CD8-positive, alpha-beta memory T cell (primary cell): Measurements from ENCODE around the gene FAM111B. TPM values are rescaled to one million over a fixed set of nuclear protein-coding genes. Genes with fewer than 3 reads are reported as not detected.

Experiments
- CTCF ChIA-PET: fragments of 350-600 bp; sonication (Branson Sonifier 250); formaldehyde crosslinking; loops from one replicate; lab custom pipeline; 2021; ENCODE audit warnings: antibody characterized with exemption; lab: Charles Lee
- POLR2A ChIA-PET: fragments of 350-600 bp; sonication (Branson Sonifier 250); formaldehyde crosslinking; loops from one replicate; lab custom pipeline; 2021; ENCODE audit warnings: antibody characterized with exemption; lab: Charles Lee
- DNase-seq, 5 donors: peaks; one replicate each; pipeline versions ENCODE4 v3.0.0 to v3.0.0-alpha.2; 2020 to 2022; ENCODE audit warnings: mixed read lengths in 1 of 5
- H3K27ac ChIP-seq: one replicate; pipeline ENCODE4 v1.7.0; 2013; ENCODE audit warnings: low read depth, mild to moderate bottlenecking, low read length, moderate library complexity
- H3K27me3 ChIP-seq: 2 replicates; pipeline ENCODE4 v1.7.0; 2013; ENCODE audit warnings: low read length, mild to moderate bottlenecking; ENCODE audit not compliant: insufficient read depth, poor library complexity, severe bottlenecking
- H3K36me3 ChIP-seq: 2 replicates; pipeline ENCODE4 v1.7.0; 2013; ENCODE audit warnings: mild to moderate bottlenecking, low read length, moderate library complexity; ENCODE audit not compliant: insufficient read depth
- H3K4me1 ChIP-seq: 2 replicates; pipeline ENCODE4 v1.7.0; 2013; ENCODE audit warnings: mild to moderate bottlenecking, low read length, moderate library complexity; ENCODE audit not compliant: insufficient read depth
- H3K4me3 ChIP-seq: 2 replicates; pipeline ENCODE4 v1.7.0; 2013; ENCODE audit warnings: mild to moderate bottlenecking, low read length
- H3K9me3 ChIP-seq: 2 replicates; pipeline ENCODE4 v1.7.0; 2013; ENCODE audit warnings: mild to moderate bottlenecking, low read length
- H3K27ac Mint-ChIP-seq, 8 donors: one replicate each; pipeline ENCODE4 v1.8.0; 2020 to 2021; ENCODE audit warnings: mixed read lengths in 8 of 8, mild to moderate bottlenecking in 6 of 8, inconsistent platforms in 3 of 8, moderate library complexity in 3 of 8
- H3K27me3 Mint-ChIP-seq, 2 donors: one replicate each; pipeline ENCODE4 v1.8.0; 2020 to 2021; ENCODE audit warnings: mixed read lengths in 2 of 2, mild to moderate bottlenecking in 1 of 2, moderate library complexity in 1 of 2
- H3K36me3 Mint-ChIP-seq, 3 donors: one replicate each; pipeline ENCODE4 v1.8.0; 2020 to 2021; ENCODE audit warnings: mixed read lengths in 3 of 3, inconsistent platforms in 1 of 3, mild to moderate bottlenecking in 1 of 3
- H3K4me1 Mint-ChIP-seq, 3 donors: one replicate each; pipeline ENCODE4 v1.8.0; 2020 to 2021; ENCODE audit warnings: mixed read lengths in 3 of 3, inconsistent platforms in 1 of 3, mild to moderate bottlenecking in 1 of 3
- H3K4me3 Mint-ChIP-seq, 7 donors: one replicate each; pipeline ENCODE4 v1.8.0; 2020 to 2021; ENCODE audit warnings: mixed read lengths in 7 of 7, mild to moderate bottlenecking in 6 of 7, moderate library complexity in 4 of 7, inconsistent platforms in 2 of 7
- H3K9me3 Mint-ChIP-seq, 5 donors: one replicate each; pipeline ENCODE4 v1.8.0; 2020 to 2022; ENCODE audit warnings: mixed read lengths in 5 of 5, mild to moderate bottlenecking in 3 of 5, moderate library complexity in 2 of 5, inconsistent platforms in 1 of 5
- polyA plus RNA-seq: library from polyadenylated mRNA; unstranded; fragments of 300-500 nt; fragmentation: Illumina TruSeq; gene quantifications from one replicate; pipeline ENCODE4 v1.2.3, GENCODE V29; 2021
- total RNA-seq, 2 experiments: library from RNA; stranded (reverse); gene quantifications; one replicate each; pipeline ENCODE4 v1.2.3, GENCODE V29; 2021

FAM111B gene
- total and polyA plus RNA-seq, 3 experiments from 2014 or later = 0.12 to 46.5 (median 40.9) TPM

- H3K36me3 ChIP-seq = no peaks in the 10 kb centered on the region
- Mint-ChIP-seq H3K4me1 (peaks cover 14 to 54% (median 41%) of the 10 kb centered on the region in 3 donors), H3K4me3 (peak overlapping the region in 2 of 7 donors; percentile 16 to 49), H3K36me3 (peaks cover 7 to 57% (median 17%) of the 10 kb centered on the region in 3 donors), H3K27me3 (no peaks in the 10 kb centered on the region), H3K9me3 (no peaks in the 10 kb centered on the region), H3K27ac (peak overlapping the region in 6 of 8 donors; percentile 5 to 89 (median 50))
- H3K9me3 ChIP-seq = no peaks in the 10 kb centered on the region
- H3K27ac ChIP-seq = no peak overlapping the region
- DNase-seq = no peak
- CTCF ChIA-PET = interaction anchor here (2.3 to 2.5 kb wide), 2 partner anchors 16 to 20 kb away, joined by 10 to 11 read pairs; partner anchors contain the start of gene DTX4
- H3K27me3 ChIP-seq = no peaks in the 10 kb centered on the region
- POLR2A ChIA-PET = no interaction called here
- peaks cover 4% of the 10 kb centered on the region for H3K4me1 ChIP-seq
- no peak overlapping the region for H3K4me3 ChIP-seq
These were observed 44.7 kb downstream of the FAM111B start for GRCh38 chr11:59151761-59152160.

DNA sequence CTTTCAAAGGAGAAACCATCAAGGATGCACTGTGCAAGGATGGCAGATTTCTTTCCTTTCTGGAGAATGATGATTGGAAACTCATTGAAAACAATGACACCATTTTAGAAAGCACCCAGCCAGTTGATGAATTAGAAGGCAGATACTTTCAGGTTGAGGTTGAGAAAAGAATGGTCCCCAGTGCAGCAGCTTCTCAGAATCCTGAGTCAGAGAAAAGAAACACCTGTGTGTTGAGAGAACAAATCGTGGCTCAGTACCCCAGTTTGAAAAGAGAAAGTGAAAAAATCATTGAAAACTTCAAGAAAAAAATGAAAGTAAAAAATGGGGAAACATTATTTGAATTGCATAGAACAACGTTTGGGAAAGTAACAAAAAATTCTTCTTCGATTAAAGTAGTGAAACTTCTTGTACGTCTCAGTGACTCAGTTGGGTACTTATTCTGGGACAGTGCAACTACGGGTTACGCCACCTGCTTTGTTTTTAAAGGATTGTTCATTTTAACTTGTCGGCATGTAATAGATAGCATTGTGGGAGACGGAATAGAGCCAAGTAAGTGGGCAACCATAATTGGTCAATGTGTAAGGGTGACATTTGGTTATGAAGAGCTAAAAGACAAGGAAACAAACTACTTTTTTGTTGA is 45.4 kb downstream of the FAM111B start:
- no peak for DNase-seq
- peak overlapping the region; percentile 5 to 89 (median 48) for H3K27ac Mint-ChIP-seq
- ChIA-PET CTCF (interaction anchor here (0.9 to 2.3 kb wide), 2 partner anchors 17 to 19 kb away, joined by 3 to 10 read pairs; partner anchors contain the start of gene DTX4), POLR2A (no interaction called here)
- H3K9me3 Mint-ChIP-seq = no peaks in the 10 kb centered on the region
- peaks cover 14 to 47% (median 39%) of the 10 kb centered on the region in 3 donors for H3K4me1 Mint-ChIP-seq
- H3K27me3 ChIP-seq = no peaks in the 10 kb centered on the region
- H3K36me3 ChIP-seq = no peaks in the 10 kb centered on the region
- H3K36me3 Mint-ChIP-seq = peaks cover 7 to 50% (median 17%) of the 10 kb centered on the region in 3 donors
- H3K4me1 ChIP-seq = peaks cover 4% of the 10 kb centered on the region
- no peaks in the 10 kb centered on the region for H3K27me3 Mint-ChIP-seq
- no peak overlapping the region for H3K27ac ChIP-seq
- H3K4me3 ChIP-seq = no peak overlapping the region
- H3K4me3 Mint-ChIP-seq = peak overlapping the region in 6 of 7 donors; percentile 29 to 65 (median 44)
- no peaks in the 10 kb centered on the region for H3K9me3 ChIP-seq

GRCh38 chr11:59154610-59155009 is 47.6 kb downstream of the FAM111B start:
- H3K4me1 Mint-ChIP-seq = peaks cover 13 to 32% (median 27%) of the 10 kb centered on the region in 3 donors
- no peaks in the 10 kb centered on the region for H3K9me3 Mint-ChIP-seq
- H3K36me3 Mint-ChIP-seq = peaks cover 0 to 31% (median 10%) of the 10 kb centered on the region in 3 donors
- no peak overlapping the region for H3K4me3 ChIP-seq
- no peak for DNase-seq
- no peaks in the 10 kb centered on the region for H3K9me3 ChIP-seq
- CTCF ChIA-PET = interaction anchor here (1.6 to 2.8 kb wide), 2 partner anchors 17 to 19 kb away, joined by 5 to 12 read pairs; partner anchors contain the start of gene DTX4
- H3K27me3 Mint-ChIP-seq = no peaks in the 10 kb centered on the region
- no peak overlapping the region for H3K4me3 Mint-ChIP-seq
- POLR2A ChIA-PET = no interaction called here
- no peaks in the 10 kb centered on the region for H3K27me3 ChIP-seq
- H3K36me3 ChIP-seq = no peaks in the 10 kb centered on the region
- H3K27ac ChIP-seq = no peak overlapping the region
- H3K4me1 ChIP-seq = peaks cover 4% of the 10 kb centered on the region
- H3K27ac Mint-ChIP-seq = no peak overlapping the region

DNA sequence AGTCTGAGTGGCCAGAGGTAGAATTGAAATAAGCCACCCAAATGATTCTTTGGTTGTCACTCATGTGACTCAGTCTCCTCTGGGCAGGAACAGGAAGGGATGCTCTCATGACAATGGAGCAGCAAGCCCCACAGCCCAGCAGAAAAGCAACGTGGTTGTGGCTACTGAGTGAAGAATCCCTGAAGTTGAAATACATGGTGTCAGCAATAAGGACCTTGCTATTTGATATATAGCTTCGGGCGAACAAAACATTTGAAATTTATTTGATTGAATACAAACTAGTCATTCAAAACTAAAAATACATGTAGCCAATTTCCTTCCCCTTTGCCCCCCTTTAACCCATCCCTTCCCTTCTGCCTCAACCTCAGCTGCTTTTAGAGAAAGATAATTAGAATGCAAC is 50.4 kb downstream of the FAM111B start:
- ChIA-PET POLR2A (no interaction called here), CTCF (interaction anchor here (1.0 to 2.7 kb wide), 12 partner anchors 9 to 504 kb away, joined by 3 to 33 read pairs (median 10); partner anchors contain the start of genes DTX4, FAM111A and FAM111B)
- H3K27me3 Mint-ChIP-seq = peaks cover 4 to 12% of the 10 kb centered on the region in 2 donors
- Histone ChIP-seq H3K27me3 (peaks cover 3% of the 10 kb centered on the region), H3K9me3 (no peaks in the 10 kb centered on the region), H3K4me3 (no peak overlapping the region), H3K4me1 (no peaks in the 10 kb centered on the region), H3K27ac (no peak overlapping the region), H3K36me3 (no peaks in the 10 kb centered on the region)
- H3K27ac Mint-ChIP-seq = no peak overlapping the region
- H3K36me3 Mint-ChIP-seq = peaks cover 0 to 8% (median 2%) of the 10 kb centered on the region in 3 donors
- DNase-seq = no peak
- H3K4me3 Mint-ChIP-seq = no peak overlapping the region
- H3K4me1 Mint-ChIP-seq = peaks cover 5 to 15% (median 14%) of the 10 kb centered on the region in 3 donors
- no peaks in the 10 kb centered on the region for H3K9me3 Mint-ChIP-seq

GRCh38 chr11:59158206-59159068 is 51.4 kb downstream of the FAM111B start:
- no peaks in the 10 kb centered on the region for H3K9me3 Mint-ChIP-seq
- no peaks in the 10 kb centered on the region for H3K9me3 ChIP-seq
- H3K4me3 Mint-ChIP-seq = no peak overlapping the region
- ChIA-PET POLR2A (no interaction called here), CTCF (interaction anchor here (0.6 to 2.7 kb wide), 29 partner anchors 9 to 635 kb away, joined by 3 to 33 read pairs (median 5); partner anchors contain the start of genes DTX4, FAM111A and FAM111B)
- peaks cover 3% of the 10 kb centered on the region for H3K27me3 ChIP-seq
- H3K27me3 Mint-ChIP-seq = peaks cover 4 to 18% of the 10 kb centered on the region in 2 donors
- peaks cover 0 to 1% (median 0%) of the 10 kb centered on the region in 3 donors for H3K36me3 Mint-ChIP-seq
- H3K4me1 Mint-ChIP-seq = peaks cover 2 to 5% (median 5%) of the 10 kb centered on the region in 3 donors
- peak overlapping the region in 4 of 8 donors; percentile 21 to 77 (median 68) for H3K27ac Mint-ChIP-seq
- no peaks in the 10 kb centered on the region for H3K4me1 ChIP-seq
- H3K4me3 ChIP-seq = no peak overlapping the region
- no peaks in the 10 kb centered on the region for H3K36me3 ChIP-seq
- H3K27ac ChIP-seq = no peak overlapping the region
- DNase-seq = peak; percentile 27 to 74 (median 60)

- H3K4me1 ChIP-seq = no peaks in the 10 kb centered on the region
- ChIA-PET POLR2A (no interaction called here), CTCF (interaction anchor here (0.9 to 1.1 kb wide), 2 partner anchors 23 to 24 kb away, joined by 3 read pairs; no protein-coding TSS in a partner anchor)
- H3K9me3 Mint-ChIP-seq = no peaks in the 10 kb centered on the region
- no peaks in the 10 kb centered on the region for H3K4me1 Mint-ChIP-seq
- H3K4me3 ChIP-seq = no peak overlapping the region
- H3K27ac Mint-ChIP-seq = no peak overlapping the region
- no peaks in the 10 kb centered on the region for H3K9me3 ChIP-seq
- H3K27ac ChIP-seq = no peak overlapping the region
- H3K27me3 Mint-ChIP-seq = peaks cover 4 to 38% of the 10 kb centered on the region in 2 donors
- DNase-seq = no peak
- H3K4me3 Mint-ChIP-seq = no peak overlapping the region
- H3K27me3 ChIP-seq = peaks cover 3% of the 10 kb centered on the region
- no peaks in the 10 kb centered on the region for H3K36me3 Mint-ChIP-seq
- no peaks in the 10 kb centered on the region for H3K36me3 ChIP-seq
These were observed 57.0 kb downstream of the FAM111B start for GRCh38 chr11:59164028-59164427.

GRCh38 chr11:59171508-59172322 is 64.7 kb downstream of the FAM111B start, which contains the start of gene DTX4:
TSS of gene DTX4 (plus strand) at chr11:59172132. CDS start at chr11:59172596, 464 bp downstream.
- Mint-ChIP-seq H3K4me3 (peak within 1 kb of the TSS; percentile 82 to 92 (median 91)), H3K27ac (peak within 1 kb of the TSS in 6 of 8 donors; percentile 21 to 73 (median 51)), H3K9me3 (no peaks in the 10 kb centered on the region), H3K27me3 (peaks cover 3 to 7% of the 10 kb centered on the region in 2 donors), H3K4me1 (peaks cover 7 to 10% (median 8%) of the 10 kb centered on the region in 3 donors), H3K36me3 (peaks cover 0 to 2% (median 0%) of the 10 kb centered on the region in 3 donors)
- Histone ChIP-seq H3K4me3 (peak within 1 kb of the TSS; percentile 80), H3K4me1 (peaks cover 9% of the 10 kb centered on the region), H3K27ac (peak within 1 kb of the TSS; percentile 49), H3K9me3 (no peaks in the 10 kb centered on the region), H3K27me3 (peaks cover 9% of the 10 kb centered on the region), H3K36me3 (no peaks in the 10 kb centered on the region)
- ChIA-PET CTCF (interaction anchor here (0.9 to 7.0 kb wide), 35 partner anchors 9 to 1513 kb away, joined by 3 to 92 read pairs (median 5); no protein-coding TSS in a partner anchor), POLR2A (interaction anchor here (1.0 to 1.4 kb wide), 3 partner anchors 15 to 498 kb away, joined by 3 read pairs; partner anchors contain the start of gene FAM111A)
- DNase-seq = peak; percentile 81 to 91 (median 86)
